Inflammatory macrophage (primary cell): ENCODE data around the gene ATP4B.
"Not testable (repeated sequence)": the region's sequence is repeated elsewhere in the genome, so short reads cannot be mapped to it uniquely, and the experiment has no call there.

ENCODE experiments used
- DNase-seq, 2 donors: peaks; one replicate each; pipeline ENCODE4 v3.0.0-alpha.2; 2020 to 2022

ATP4B gene

DNA sequence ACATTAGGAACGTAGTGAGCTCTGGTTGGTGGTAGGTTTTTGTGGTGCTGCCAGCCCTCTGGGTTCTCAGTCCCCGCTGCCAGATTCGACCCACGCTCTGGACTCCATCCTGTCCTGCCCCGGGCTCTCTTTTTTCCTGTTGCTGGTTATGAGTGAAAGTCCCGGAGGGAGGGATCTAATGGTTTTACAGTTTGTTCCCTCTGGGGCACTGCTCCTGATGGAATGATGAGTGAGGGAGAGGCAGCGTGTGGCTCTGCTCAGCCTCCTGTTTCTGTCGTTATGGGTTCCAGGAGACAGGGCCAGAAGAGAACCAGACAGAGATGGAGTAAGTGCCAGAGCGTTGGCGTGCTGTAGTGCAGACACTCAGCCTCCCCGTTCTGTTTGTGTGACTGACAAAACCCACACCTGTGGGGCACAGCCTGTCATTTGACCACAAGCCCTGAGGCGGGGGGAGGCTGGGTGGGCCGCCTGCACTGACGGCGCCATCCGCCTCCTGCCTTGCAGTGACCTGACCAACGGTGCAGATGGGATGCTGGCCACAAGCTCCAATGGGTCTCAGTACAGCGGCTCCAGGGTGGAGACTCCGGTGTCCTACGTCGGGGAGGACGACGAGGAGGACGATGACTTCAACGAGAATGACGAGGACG, 18.3 kb downstream of the ATP4B start:
- no peak for DNase-seq

DNA sequence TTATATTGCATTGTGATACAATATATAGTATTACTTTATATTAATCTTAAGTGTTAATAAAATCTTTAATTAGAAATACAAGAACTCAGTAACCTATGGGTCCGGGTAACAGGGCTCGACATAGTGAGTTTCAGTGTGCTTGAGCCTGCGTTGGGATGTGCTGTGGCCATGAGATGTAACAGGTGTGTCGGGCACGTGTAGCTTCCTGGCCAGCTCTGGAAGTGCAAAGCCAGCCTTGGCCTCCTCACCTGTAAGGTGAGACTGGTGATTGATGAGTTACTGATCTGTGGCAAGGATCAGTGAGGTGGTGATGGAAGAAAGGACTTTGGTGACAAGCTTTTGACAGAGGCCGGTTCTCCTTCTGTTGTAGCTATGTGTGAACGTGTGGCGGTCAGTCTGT, 19.2 kb downstream of the ATP4B start:
- DNase-seq: no peak

DNA sequence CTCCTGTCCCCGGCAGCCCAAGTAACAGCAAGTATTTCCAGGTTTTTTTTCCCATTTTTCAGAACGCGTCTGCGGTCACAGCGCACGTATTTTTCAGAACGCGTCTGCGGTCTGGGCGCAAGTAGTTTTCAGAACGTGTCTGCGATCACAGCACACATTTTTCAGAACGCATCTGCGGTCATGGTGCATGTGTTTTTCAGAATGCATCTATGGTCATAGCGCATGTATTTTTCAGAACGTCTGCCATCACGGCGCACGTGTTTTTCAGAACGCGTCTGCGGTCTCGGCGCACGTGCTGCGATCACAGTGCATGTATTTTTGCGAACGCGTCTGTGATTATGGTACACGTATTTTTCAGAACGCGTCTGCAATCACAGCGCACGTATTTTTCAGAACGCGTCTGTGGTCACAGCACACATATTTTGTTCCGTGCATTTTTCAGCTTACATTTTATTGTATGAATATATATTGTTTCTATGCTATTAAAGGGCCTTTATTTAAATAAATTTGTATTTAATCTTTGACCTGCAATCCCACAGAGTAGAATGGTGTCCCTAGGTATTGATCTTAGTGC, 19.7 kb downstream of the ATP4B start:
- no peak for DNase-seq

DNA sequence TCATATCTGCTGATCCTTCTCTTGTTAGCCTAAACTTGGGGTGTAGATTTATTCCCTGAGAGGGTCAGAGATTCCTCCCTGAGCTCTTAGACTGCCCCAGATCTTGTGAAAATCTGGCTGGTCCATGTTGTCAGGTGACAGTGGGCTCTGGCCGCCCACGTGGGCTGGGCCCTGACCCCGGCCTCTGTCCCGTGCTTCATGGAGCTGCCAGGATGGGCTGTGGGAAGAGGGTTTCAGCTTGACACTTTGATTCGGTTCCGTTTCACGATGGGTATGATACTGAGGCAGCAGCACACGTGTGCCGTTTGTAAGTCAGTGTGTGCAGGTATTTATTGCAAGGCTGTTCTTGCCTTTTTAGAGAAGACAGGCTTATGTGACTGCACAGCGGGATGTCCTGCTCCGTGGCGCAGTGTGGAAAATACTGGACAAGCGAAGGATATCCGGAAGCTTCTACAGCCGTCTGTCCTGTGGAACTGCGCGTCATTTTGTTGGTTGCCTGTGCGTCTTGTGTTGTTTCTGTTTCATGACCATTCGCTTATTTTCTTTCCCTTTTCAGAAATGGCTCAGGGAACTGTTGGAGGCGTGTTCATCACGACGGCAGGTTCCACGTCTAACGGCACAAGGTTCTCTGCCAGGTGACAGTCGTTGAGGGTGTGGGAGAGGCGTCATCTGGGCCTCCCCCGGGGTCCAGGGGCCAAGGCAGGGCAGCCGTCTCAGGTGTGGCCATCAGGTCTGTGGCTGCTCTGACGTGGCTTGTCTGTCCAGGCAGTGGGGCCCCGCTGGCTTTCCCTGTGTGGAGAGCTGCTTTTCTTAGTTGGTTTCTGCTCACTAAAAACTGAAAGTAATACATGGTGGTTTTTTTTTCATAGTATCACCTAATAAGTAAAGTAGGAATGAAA, 20.5 kb downstream of the ATP4B start:
- DNase-seq: no peak

DNA sequence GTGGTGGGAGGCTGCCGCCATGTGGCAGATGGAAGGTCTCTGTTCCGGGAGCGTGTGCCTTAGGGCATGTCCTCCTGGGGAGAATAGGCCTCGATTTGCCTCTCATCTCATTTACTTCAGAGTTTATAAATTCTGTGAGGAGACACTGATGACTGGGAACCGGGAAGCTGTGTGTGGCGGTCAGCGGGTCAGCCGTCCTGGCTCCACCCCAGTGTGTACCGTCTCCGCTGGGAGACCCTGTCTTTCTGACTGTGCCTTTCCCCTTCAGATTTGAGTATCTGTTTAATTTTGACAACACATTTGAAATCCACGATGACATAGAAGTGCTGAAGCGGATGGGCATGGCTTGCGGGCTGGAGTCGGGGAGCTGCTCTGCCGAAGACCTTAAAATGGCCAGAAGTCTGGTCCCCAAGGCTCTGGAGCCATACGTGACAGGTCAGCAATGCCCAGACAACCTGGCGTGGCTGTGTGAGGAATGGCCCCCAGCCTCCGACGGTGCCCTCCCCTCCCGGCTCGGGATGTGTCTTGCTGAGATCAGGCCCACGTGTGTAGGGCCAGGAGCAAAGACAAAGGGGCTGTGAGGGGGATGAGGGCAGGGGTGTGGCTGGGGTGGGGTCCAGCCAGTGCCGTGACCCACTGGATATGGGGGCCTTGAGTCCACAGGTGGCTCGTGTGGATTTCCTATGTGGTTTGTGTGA, 21.6 kb downstream of the ATP4B start:
- DNase-seq: no peak

DNA sequence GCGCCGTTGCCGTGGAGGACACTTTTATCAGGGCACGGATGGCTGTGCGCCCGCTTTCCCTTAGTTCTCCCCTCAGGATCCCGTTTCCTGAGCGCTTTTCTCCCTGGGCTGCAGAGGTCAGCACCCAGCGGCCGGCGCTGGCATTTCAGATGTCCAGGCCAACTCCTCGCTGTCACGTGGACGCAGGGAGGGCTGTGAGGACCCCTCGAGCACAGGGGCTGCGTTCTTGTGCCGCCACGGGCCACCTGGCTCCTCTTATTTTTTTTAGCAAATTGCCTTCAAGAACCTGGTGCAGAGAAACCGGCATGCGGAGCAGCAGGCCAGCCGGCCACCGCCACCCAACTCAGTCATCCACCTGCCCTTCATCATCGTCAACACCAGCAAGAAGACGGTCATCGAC, 22.3 kb downstream of the ATP4B start:
- no peak for DNase-seq

DNA sequence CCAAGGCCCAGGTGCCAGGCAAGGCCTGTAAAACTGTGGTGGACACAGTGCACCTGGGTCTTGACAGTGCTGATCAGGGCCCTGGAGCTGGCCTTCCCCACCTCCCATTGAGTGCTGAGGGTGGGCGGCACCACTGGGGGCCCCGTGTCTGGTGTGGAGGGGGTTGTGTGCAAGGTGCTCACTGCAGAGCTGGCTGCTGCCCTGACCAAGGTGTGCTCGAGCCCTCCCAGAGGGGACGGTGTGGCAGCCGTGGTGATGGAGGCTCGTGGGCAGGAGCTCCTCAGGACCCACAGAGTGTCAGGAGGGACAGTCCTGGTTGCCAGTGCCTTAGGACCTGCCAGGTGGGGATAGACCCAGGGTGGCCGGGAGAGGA, 23.0 kb downstream of the ATP4B start:
- no peak for DNase-seq

DNA sequence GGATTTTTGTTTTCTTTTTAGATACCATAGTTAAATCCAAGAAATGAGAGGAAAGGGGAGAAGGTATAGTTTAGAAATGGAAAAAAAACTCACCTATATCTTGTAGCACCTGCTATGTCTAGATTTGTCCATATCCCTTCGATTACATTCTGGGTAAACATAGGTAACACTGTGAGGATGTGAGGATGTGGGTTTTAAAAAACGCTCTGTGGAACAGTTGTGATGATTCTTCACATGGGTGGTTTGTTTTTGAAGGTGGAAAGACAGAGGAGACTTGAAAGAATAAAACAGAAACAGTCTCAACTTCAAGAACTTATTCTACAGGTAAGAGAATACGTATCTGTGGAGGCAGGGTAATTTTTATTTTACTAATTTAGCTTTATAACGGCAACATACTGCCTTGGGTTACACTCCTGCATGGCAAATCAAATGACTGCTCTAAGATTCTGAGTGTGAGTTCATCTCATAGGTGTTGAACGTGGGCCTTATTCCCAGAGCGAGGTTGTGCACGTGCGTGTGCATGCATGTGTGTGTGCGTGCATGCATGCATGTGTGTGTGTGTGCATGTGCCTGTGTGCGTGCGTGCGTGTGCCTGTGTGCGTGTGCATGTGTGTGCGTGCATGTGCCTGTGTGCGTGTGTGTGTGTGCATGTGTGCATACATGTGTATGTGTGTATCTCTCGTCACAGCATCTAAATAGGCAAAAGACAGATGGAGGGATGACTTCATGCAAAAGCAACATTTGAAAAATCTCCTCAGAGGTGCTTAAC, 23.5 kb downstream of the ATP4B start:
- no peak for DNase-seq

DNA sequence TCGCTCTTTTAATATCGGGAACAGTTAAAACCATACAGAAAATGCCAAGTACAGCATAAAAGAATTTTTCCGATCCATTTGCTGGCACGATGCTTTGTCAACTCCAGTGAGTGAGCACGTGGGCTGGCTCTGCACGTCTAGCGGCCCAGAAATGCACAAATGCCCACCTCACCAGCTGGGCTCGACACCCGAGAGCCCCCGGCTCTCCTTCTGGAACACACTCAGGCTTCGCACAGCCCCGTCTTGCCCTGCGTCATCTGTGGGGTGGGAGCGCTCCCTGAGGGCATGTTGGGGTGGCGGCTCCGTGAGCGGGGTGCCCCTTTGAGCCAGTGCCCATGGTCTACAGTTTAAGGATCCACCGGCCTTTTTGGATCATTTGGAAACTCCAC, 24.5 kb downstream of the ATP4B start:
- DNase-seq: no peak

DNA sequence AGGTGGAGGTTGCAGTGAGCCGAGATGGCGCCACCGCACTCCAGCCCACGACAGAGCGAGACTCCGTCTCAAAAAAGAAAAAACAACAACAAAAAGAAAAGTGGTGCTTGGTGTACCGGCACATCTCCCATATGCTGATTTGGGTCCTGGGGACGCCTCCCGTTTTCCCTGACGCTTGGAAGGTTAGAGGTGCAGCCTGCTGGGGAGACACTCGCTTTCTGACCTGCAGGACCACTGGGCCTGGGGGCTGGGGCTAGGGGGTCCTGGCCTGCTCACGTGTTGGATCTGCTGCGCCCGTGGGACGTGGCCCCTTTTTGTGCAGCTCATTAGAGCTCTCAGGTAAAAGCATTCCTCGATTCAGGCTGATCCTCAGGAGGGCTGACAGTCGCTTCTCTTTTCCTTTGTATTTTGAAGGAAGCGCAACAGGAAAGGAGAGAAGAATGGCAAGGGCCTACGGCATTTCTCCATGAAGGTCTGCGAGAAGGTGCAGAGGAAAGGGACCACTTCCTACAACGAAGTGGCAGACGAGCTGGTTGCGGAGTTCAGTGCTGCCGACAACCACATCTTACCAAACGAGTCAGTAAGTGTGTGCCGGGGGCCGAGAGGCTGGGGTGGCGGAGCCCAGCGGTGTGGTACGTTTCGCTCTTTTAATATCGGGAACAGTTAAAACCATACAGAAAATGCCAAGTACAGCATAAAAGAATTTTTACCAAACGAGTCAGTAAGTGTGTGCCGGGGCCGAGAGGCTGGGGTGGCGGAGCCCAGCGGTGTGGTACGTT, 25.1 kb downstream of the ATP4B start:
- DNase-seq: no peak

DNA sequence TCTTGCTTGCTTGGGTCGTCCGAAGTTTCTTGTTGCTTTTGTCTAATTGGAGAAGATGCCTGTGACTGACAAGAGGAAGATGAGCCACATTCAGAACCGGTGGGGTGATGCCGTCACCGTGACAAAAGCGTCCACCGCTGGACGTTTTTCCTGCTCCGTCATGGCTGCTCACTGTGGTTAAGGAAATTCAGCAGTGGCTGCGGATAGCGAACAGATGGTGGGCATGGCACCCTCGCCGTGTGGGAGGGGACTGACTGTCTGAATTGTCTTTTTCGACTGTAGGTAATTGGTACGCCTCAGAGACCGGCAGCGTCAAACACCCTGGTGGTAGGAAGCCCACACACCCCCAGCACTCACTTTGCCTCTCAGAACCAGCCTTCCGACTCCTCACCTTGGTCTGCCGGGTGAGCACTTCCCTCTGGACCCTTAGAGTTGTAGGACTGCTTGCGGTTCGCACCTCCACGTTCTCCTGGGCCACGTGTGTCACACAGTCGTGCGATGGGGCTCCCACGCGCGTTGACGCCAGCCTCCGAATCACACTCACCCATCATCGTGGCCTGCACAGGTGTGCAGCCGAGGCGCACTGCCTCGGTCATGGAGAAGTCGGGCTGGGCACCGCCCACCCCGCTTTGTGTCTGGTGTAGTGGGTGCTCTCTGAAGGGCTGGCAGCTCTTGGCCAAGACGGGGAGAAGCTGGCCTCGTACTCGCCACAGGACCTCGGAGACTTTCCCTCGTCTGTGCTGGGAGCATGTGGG, 26.5 kb downstream of the ATP4B start:
- DNase-seq: no peak

DNA sequence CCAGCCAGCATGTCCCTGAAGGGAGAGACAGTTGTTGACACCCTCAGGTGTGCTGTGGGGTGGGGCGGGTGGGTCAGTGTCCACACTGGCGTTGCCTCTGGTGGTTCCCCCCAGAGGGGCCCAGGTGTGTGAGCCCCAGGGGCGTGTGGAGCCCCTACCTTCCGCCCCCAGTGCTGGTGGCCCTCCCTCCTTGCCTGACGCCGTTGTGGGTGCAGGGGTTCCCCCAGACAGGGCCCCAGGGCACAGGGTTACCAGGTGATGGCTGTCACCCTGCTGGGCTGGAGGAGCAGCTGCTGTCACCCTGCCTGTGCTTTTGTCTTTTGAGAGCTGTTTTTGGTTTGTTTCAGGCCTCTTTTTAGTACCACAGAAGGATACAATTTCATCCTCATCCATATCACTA, 27.2 kb downstream of the ATP4B start:
- DNase-seq: no peak

DNA sequence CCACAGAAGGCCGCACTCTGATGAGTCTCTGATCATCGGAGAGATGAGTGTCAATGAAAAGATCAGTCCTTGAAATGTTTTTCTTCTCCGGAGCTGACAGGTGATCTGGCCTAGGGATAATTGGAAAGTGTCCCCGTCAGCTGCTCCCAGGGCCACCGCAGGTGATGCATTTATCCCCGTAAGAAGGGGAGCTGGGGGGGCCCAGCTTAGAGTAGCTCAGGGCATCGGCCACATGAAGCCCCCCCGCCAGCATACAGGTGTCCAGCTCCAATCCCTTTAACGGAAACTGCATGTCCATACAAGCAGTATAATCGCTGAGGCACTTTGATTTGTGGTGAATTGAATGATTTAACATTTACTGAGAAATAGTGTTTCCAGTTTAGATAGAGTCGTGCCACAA, 27.7 kb downstream of the ATP4B start:
- DNase-seq: no peak

DNA sequence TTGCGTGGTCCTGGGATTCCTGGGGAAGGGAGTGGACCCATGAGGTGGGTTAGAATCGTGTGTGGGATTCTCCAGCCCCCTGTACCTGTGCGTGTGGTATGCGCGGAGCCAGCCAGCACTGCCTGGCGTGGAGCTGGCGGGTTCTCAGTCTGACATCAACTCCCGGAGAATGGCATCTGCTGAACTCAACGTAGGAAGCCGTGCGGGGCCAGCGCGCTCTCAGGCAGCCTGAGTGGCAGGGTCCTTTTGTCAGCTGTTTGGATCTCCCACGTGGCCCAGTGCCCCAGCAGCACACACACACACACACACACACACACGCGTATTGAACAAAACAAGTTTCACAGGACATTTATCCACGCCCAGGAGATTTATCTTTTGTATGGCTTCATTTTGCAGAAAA, 28.1 kb downstream of the ATP4B start:
- DNase-seq: no peak

DNA sequence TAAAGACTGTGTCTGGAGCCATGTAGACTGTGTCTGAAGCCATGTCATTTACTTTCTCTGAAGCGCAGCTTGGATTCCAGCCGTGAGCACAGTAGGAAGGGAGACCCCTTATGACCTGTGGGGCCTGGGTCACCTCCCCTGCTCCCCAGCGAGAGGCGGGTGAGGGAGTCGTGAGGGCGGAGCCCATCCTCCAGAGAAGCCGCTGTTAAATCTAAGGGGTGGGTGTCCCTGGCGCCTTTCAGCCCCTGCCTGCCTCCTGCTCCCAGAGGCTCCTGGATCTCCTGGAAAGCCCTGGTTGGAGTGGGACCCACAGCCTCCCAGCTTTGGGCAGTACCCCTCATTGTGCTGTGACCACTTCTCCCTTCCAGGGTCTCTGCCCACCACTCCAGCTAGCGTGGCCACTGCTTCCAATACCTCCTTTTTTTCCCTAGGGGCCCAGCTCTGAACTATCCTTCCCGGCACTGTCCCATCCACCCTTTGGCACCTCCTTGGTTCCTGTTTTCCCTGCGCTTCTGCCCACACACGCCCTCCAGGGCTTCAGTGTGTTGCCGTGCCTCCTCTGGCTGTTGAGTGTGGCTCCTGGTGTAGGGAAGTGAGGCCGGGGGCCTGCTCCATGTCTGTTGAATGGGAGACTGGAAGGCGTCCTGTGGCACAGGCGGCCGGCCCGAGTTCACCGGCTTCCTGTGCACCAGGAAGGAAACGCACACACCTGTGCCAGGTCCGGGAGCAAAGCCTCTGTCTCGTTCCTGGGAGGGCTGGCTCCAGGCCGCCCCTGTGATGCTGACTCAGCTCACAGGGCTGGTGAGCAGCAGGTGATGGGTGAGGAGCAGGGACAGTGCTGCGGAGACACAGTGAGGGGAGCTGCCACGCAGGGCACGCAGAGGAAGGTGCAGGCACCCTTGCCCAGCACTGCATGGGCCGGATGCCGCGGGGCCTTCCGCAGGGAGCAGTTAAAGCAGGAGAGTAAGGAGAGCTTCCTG, 29.4 kb downstream of the ATP4B start:
- peak in 1 of 2 donors; percentile 35 for DNase-seq

DNA sequence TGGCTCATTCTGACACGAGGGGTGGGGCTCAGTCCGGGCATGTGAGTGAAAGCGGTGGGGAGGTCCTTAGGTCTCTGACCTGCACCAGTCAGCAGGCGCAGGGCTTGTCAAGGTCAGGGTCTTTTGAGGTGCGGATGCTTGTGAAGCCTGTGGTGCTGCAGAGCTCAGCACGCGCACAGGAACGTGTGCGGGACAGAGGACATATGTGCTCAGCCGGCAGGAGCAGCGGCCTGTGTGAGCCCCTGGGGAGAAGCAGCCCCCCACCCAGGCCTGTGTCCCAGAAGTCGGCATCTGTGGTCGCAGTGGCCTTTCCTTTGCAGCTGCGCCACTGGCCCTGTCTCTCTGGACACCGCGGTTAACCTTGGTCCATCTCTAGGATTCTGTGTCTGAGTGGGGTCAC, 30.9 kb downstream of the ATP4B start:
- no peak for DNase-seq

DNA sequence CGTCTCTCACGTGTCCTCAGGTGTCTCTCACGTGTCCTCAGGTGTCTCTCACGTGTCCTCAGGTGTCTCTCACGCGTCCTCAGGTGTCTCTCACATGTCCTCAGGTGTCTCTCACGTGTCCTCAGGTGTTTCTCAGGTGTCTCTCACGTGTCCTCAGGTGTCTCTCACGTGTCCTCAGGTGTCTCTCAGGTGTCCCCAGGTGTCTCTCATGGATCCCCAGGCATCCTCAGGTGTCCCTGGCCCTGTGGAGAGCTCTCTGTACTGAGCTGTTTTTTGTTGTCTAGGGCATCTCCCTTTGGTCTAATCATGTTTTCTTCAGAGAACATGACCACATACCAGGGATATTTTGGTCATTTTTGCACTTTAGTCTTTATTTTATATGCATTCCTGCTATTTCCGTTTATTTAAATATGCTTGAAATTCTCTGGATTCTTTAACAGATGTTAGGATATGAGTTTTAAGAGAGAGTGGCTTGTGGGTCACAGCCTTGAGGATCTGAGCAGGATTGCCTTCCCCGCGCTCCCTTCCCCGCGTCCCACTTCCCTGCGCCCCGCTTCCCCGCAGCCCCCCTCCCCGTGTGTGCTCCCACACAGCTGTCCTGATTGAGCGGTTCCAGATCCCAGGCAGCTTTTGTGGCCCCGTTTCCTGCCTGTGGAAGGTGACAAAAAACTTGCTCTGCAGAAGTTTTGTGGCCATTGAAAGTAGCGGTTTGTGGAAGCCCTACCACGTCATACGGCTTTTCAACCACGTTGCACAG, 31.9 kb downstream of the ATP4B start:
- no peak for DNase-seq

DNA sequence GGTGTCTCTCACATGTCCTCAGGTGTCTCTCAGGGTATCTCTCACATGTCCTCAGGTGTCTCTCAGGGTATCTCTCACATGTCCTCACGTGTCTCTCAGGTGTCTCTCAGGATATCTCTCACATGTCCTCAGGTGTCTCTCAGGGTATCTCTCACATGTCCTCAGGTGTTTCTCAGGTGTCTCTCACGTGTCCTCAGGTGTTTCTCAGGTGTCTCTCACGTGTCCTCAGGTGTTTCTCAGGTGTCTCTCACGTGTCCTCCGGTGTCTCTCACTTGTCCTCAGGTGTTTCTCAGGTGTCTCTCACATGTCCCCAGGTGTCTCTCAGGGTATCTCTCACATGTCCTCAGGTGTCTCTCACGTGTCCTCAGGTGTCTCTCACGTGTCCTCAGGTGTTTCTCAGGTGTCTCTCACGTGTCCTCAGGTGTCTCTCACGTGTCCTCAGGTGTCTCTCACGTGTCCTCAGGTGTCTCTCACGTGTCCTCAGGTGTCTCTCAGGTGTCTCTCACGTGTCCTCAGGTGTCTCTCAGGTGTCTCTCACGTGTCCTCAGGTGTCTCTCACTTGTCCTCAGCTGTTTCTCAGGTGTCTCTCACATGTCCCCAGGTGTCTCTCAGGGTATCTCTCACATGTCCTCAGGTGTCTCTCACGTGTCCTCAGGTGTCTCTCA, 33.2 kb downstream of the ATP4B start:
- not testable (repeated sequence) for DNase-seq

DNA sequence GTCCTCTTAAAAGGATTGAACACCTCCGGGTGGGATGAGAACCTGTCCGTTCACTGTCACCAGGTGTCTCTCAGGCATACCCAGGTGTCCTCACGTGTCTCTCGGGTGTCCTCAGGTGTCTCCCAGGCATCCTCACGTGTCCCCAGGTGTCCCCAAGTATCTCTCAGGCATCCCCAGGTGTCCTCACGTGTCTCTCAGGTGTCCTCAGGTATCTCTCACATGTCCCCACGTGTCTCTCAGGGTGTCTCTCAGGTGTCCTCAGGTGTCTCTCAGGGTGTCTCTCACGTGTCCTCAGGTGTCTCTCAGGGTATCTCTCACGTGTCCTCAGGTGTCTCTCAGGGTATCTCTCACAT, 33.8 kb downstream of the ATP4B start:
- no peak for DNase-seq
